RWPE2 (cell line): Measurements from ENCODE around the gene DNAH11.

ENCODE experiments used
- ATAC-seq: fragments of 200-7000 bp; cut with Tn5 transposase; 3 replicates; pipeline ENCODE4 v1.9.1; 2021; ENCODE audit warnings: low read depth
- DNase-seq: peaks from one replicate; pipeline ENCODE4 v3.0.0-alpha.2; 2020; ENCODE audit warnings: low spot score
- H3K27ac ChIP-seq: fragments of 450-650 bp; 2 replicates; pipeline ENCODE4 v1.5.1; 2017; ENCODE audit warnings: mild to moderate bottlenecking; ENCODE audit not compliant: poor library complexity, severe bottlenecking
- H3K27me3 ChIP-seq: fragments of 250-450 bp; sonication (Bioruptor Pico); 2 replicates; pipeline ENCODE4 v1.5.1; 2021; ENCODE audit warnings: mild to moderate bottlenecking, moderate library complexity; ENCODE audit not compliant: insufficient read depth, poor library complexity, severe bottlenecking
- H3K36me3 ChIP-seq: fragments of 250-450 bp; sonication (Bioruptor Pico); 2 replicates; pipeline ENCODE4 v1.5.1; 2020; ENCODE audit warnings: low read depth, mild to moderate bottlenecking, moderate library complexity
- H3K4me1 ChIP-seq: fragments of 250-450 bp; sonication (Bioruptor Pico); 2 replicates; pipeline ENCODE4 v1.5.1; 2021; ENCODE audit warnings: mild to moderate bottlenecking, moderate library complexity; ENCODE audit not compliant: insufficient read depth, poor library complexity, severe bottlenecking
- H3K4me3 ChIP-seq: fragments of 250-450 bp; sonication (Bioruptor Pico); 2 replicates; pipeline ENCODE4 v1.5.1; 2021; ENCODE audit warnings: mild to moderate bottlenecking, moderate library complexity; ENCODE audit not compliant: severe bottlenecking
- H3K9me3 ChIP-seq: fragments of 250-450 bp; sonication (Bioruptor Pico); 2 replicates; pipeline ENCODE4 v1.5.1; 2021; ENCODE audit warnings: mild to moderate bottlenecking, moderate library complexity; ENCODE audit not compliant: severe bottlenecking
- CTCF ChIP-seq: fragments of 450-650 bp; IDR thresholded peaks from one replicate; pipeline ENCODE4 v1.5.1; 2017; ENCODE audit warnings: mild to moderate bottlenecking, moderate library complexity; ENCODE audit not compliant: poor library complexity, severe bottlenecking

The DNAH11 gene

DNA sequence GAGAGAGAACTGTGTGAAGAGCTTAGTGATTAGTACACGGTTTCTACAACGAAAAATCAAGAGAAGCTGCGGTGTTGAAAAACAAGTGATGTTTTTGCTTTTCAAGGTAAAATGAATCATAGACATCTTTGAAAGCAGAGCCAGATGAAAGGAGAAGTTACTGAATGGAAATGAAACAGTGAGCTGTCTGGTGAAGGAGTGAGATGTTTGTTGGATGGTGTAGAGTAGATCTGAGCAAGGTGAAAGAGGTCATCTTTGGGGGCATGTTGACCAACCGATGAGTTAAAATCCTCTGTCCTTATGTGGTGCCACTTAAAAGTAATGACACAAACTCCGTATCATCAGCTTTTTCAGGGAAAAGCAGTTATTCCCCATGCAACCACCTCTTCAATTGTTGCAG is 225.4 kb downstream of the DNAH11 start:
- Histone ChIP-seq H3K36me3 (no peaks in the 10 kb centered on the region), H3K9me3 (no peaks in the 10 kb centered on the region), H3K27me3 (no peaks in the 10 kb centered on the region), H3K4me1 (peaks cover 6% of the 10 kb centered on the region), H3K4me3 (no peak overlapping the region), H3K27ac (no peak overlapping the region)
- ATAC-seq = no peak
- DNase-seq = no peak
- no peak for TF ChIP-seq CTCF

GRCh38 chr7:21771266-21771665 is 228.4 kb downstream of the DNAH11 start:
- Histone ChIP-seq H3K9me3 (no peaks in the 10 kb centered on the region), H3K27me3 (no peaks in the 10 kb centered on the region), H3K4me1 (peaks cover 6% of the 10 kb centered on the region), H3K36me3 (no peaks in the 10 kb centered on the region), H3K4me3 (no peak overlapping the region), H3K27ac (no peak overlapping the region)
- ATAC-seq (no peak), DNase-seq (no peak)
- TF ChIP-seq CTCF = no peak

DNA sequence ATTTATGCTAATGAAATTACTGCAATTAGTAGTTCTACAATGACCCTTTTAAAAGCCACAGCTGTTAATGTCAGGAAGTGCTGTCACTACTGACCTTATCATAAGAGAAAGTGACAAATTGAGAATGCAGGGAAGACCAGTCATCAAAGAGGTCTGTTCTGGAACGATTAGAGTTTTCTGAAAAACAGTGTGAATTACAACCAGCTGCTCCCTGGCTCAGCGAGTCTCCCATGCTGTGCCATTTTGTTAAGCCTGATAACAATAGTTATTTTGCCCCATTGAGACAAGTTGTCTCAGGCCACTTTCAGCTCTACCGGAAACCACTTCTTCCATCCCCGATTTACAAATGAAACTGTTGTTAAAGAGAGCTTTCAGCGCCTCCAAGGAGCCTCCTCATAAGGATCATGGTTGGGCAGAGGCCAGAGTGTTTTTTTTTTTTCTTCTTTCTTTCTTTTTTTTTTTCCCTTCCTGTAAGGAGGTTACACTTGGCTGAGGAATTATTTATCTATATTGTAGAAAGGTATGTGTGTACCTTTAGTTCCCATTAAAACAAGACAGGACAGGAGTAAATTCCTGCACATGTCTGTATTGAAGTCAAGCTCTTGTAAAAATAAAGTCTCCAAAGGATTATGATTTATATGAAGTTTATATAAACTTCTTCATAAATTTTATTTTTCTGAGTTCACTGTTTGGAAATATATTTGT is 229.2 kb downstream of the DNAH11 start:
- Histone ChIP-seq H3K27me3 (no peaks in the 10 kb centered on the region), H3K4me3 (no peak overlapping the region), H3K27ac (no peak overlapping the region), H3K36me3 (no peaks in the 10 kb centered on the region), H3K4me1 (peaks cover 6% of the 10 kb centered on the region), H3K9me3 (no peaks in the 10 kb centered on the region)
- DNase-seq (no peak), ATAC-seq (no peak; the same call in 2 of the 3 replicates)
- TF ChIP-seq CTCF = no peak

- peaks cover 6% of the 10 kb centered on the region for H3K4me1 ChIP-seq
- no peaks in the 10 kb centered on the region for H3K36me3 ChIP-seq
- H3K9me3 ChIP-seq = no peaks in the 10 kb centered on the region
- ATAC-seq = no peak
- TF ChIP-seq CTCF = no peak
- H3K27me3 ChIP-seq = no peaks in the 10 kb centered on the region
- H3K4me3 ChIP-seq = no peak overlapping the region
- no peak for DNase-seq
- no peak overlapping the region for H3K27ac ChIP-seq
These were observed 230.5 kb downstream of the DNAH11 start for GRCh38 chr7:21773326-21773725.

DNA sequence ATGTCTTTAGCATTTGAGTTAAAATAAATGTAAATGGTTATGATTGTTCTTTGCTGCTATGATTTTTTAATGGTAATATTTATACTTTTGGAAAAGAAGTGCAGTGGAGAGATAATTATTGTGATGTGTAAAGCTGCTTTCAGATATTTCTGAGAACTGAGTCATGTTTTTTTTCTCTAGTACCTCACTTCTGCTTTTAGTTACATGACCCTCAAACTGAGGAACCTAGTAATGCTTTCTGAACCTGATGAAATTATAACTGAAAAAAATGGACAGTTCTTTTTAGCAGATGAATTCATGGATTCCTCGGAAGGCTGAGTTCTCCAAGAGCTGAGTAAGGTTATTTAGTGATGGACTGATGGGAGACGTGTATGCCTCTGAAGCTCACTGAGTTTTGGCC is 235.1 kb downstream of the DNAH11 start:
- ATAC-seq (no peak), DNase-seq (no peak)
- no peaks in the 10 kb centered on the region for H3K9me3 ChIP-seq
- no peak for TF ChIP-seq CTCF
- peaks cover under 1% of the 10 kb centered on the region for H3K4me1 ChIP-seq
- H3K36me3 ChIP-seq = no peaks in the 10 kb centered on the region
- H3K27ac ChIP-seq = no peak overlapping the region
- no peak overlapping the region for H3K4me3 ChIP-seq
- no peaks in the 10 kb centered on the region for H3K27me3 ChIP-seq
